Measurements from ENCODE around the gene SIRT2.

SIRT2 gene

DNA sequence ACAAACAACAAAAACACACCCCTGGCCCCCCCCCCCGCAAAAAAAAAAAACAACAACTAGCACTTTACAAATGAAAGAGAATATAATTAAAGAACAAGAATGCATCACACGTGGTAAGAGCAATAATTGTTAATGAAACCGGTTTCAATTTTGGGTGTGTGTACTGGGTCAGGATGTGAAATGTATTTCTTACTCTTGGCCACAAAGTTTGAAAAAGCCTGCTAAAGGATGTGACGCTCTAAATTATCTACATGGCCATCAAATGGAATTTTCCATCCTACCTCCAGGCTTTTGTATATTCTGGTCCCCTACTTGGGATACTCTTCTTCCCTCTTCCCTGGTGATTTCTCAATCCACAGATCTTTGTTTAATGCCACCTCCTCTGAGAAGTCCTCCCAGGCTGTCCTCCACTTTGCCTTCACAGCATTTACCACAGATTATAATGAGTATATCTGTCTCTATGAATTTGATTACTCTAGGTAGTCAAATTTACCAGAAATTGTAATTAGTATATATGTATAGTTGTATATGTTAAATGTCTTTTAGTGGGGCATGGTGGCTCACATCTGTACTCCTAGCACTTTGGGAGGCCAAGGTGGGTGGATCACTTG is 29.1 kb upstream of the SIRT2 start:
- H3K36me3 ChIP-seq (ENCODE audit: insufficient read depth, low read length) = peaks cover 8% of the 10 kb centered on the region; the same call in 1 of the 2 replicates
- H3K9me2 ChIP-seq (replicated peaks; ENCODE audit: low read depth, low read length) = no peaks in the 10 kb centered on the region
- TF ChIP-seq EZH2phosphoT487 (IDR thresholded peaks at IDR 0.05; ENCODE audit: borderline replicate concordance) = no peak
- TF ChIP-seq, protein P1, sequence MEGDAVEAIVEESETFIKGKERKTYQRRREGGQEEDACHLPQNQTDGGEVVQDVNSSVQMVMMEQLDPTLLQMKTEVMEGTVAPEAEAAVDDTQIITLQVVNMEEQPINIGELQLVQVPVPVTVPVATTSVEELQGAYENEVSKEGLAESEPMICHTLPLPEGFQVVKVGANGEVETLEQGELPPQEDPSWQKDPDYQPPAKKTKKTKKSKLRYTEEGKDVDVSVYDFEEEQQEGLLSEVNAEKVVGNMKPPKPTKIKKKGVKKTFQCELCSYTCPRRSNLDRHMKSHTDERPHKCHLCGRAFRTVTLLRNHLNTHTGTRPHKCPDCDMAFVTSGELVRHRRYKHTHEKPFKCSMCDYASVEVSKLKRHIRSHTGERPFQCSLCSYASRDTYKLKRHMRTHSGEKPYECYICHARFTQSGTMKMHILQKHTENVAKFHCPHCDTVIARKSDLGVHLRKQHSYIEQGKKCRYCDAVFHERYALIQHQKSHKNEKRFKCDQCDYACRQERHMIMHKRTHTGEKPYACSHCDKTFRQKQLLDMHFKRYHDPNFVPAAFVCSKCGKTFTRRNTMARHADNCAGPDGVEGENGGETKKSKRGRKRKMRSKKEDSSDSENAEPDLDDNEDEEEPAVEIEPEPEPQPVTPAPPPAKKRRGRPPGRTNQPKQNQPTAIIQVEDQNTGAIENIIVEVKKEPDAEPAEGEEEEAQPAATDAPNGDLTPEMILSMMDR (conservative IDR thresholded peaks at IDR 0.05; ENCODE audit: low read length) = no peak
- no peaks in the 10 kb centered on the region for H3K9me3 ChIP-seq (ENCODE audit: insufficient read depth, low read depth, low read length)
- no peak overlapping the region for H3K4me3 ChIP-seq (ENCODE audit: low read length, poor library complexity, severe bottlenecking)
- H3K4me1 ChIP-seq (ENCODE audit: insufficient read depth, low read length, poor library complexity, severe bottlenecking) = peaks cover 19% of the 10 kb centered on the region
- no peaks in the 10 kb centered on the region for H3K27me3 ChIP-seq (ENCODE audit: insufficient read depth, low read length, poor library complexity, severe bottlenecking)
- peak overlapping the region; percentile 92 for H3K4me2 ChIP-seq (ENCODE audit: low read depth, low read length, poor library complexity, severe bottlenecking)
- H3K79me2 ChIP-seq (ENCODE audit: insufficient read depth, low read length) = peaks cover 34% of the 10 kb centered on the region
- no peaks in the 10 kb centered on the region for H3F3A ChIP-seq (ENCODE audit: low read depth)
- H3K9ac ChIP-seq (ENCODE audit: low read depth, low read length, poor library complexity, severe bottlenecking) = peak overlapping the region; percentile 85
- H4K20me1 ChIP-seq (ENCODE audit: insufficient read depth, low read length, poor library complexity, severe bottlenecking) = peaks cover 5% of the 10 kb centered on the region
- H2AFZ ChIP-seq (ENCODE audit: low read length) = no peak overlapping the region

DNA sequence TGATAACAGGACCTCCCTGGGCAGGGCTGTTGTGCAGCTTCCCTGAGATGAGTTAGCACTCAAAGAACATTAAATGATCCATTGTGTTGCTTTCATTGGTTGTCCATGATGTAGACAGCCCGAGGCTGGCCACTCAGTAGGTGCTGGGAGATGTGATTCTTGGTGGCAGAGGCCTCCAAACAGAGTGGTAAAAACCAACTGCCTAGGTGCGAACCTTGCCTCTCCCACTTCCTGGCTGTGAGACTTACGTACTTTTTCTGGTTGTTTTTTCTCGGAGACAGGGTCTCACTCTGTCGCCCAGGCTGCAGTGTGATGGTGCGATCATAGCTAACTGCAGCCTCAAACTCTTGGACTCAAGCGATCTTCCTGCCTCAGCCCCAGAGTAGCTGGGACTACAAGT is 25.0 kb upstream of the SIRT2 start:
- Histone ChIP-seq H3K4me2 (ENCODE audit: low read depth, low read length, poor library complexity, severe bottlenecking) (no peak overlapping the region), H3K79me2 (ENCODE audit: insufficient read depth, low read length) (peaks cover 11% of the 10 kb centered on the region; the same call in 1 of the 2 replicates), H3K9me3 (ENCODE audit: insufficient read depth, low read depth, low read length) (no peaks in the 10 kb centered on the region), H3K4me3 (ENCODE audit: low read length, poor library complexity, severe bottlenecking) (no peak overlapping the region), H3K4me1 (ENCODE audit: insufficient read depth, low read length, poor library complexity, severe bottlenecking) (peaks cover 11% of the 10 kb centered on the region), H3K9me2 (replicated peaks; ENCODE audit: low read depth, low read length) (no peaks in the 10 kb centered on the region), H3K36me3 (ENCODE audit: insufficient read depth, low read length) (peaks cover 10% of the 10 kb centered on the region; the same call in 1 of the 2 replicates), H3K27me3 (ENCODE audit: insufficient read depth, low read length, poor library complexity, severe bottlenecking) (no peaks in the 10 kb centered on the region), H3K9ac (ENCODE audit: low read depth, low read length, poor library complexity, severe bottlenecking) (no peak overlapping the region), H2AFZ (ENCODE audit: low read length) (no peak overlapping the region), H4K20me1 (ENCODE audit: insufficient read depth, low read length, poor library complexity, severe bottlenecking) (no peaks in the 10 kb centered on the region), H3F3A (ENCODE audit: low read depth) (no peaks in the 10 kb centered on the region)
- TF ChIP-seq, protein P1 (conservative IDR thresholded peaks at IDR 0.05; ENCODE audit: low read length) = no peak
- no peak for TF ChIP-seq EZH2phosphoT487 (IDR thresholded peaks at IDR 0.05; ENCODE audit: borderline replicate concordance)

DNA sequence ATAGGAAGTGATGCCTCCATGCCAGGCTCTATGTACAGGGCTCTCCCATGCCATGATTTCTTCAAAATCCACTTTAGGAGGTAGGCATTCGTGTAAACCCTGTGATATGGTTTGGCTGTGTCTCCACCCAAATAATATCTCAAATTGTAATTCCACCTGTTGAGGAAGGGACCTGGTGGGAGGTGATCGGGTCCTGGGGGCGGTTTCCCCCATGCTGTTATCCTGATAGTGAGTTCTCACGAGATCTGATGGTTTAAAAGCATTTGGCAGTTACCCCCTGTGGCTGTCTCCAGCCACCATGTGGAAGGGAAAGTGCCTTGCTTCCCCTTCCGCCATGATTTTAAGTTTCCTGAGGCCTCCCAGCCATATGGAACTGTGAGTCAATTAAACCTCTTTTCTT is 23.1 kb upstream of the SIRT2 start:
- H3K9ac ChIP-seq (ENCODE audit: low read depth, low read length, poor library complexity, severe bottlenecking) = no peak overlapping the region
- H3K4me1 ChIP-seq (ENCODE audit: insufficient read depth, low read length, poor library complexity, severe bottlenecking) = no peaks in the 10 kb centered on the region
- H3K79me2 ChIP-seq (ENCODE audit: insufficient read depth, low read length) = no peaks in the 10 kb centered on the region
- no peak overlapping the region for H3K4me2 ChIP-seq (ENCODE audit: low read depth, low read length, poor library complexity, severe bottlenecking)
- no peak for TF ChIP-seq EZH2phosphoT487 (IDR thresholded peaks at IDR 0.05; ENCODE audit: borderline replicate concordance)
- TF ChIP-seq, protein P1 (conservative IDR thresholded peaks at IDR 0.05; ENCODE audit: low read length) = no peak
- H3F3A ChIP-seq (ENCODE audit: low read depth) = no peaks in the 10 kb centered on the region
- no peaks in the 10 kb centered on the region for H3K9me2 ChIP-seq (replicated peaks; ENCODE audit: low read depth, low read length)
- no peak overlapping the region for H3K4me3 ChIP-seq (ENCODE audit: low read length, poor library complexity, severe bottlenecking)
- H3K27me3 ChIP-seq (ENCODE audit: insufficient read depth, low read length, poor library complexity, severe bottlenecking) = no peaks in the 10 kb centered on the region
- H3K9me3 ChIP-seq (ENCODE audit: insufficient read depth, low read depth, low read length) = no peaks in the 10 kb centered on the region
- no peaks in the 10 kb centered on the region for H4K20me1 ChIP-seq (ENCODE audit: insufficient read depth, low read length, poor library complexity, severe bottlenecking)
- H2AFZ ChIP-seq (ENCODE audit: low read length) = no peak overlapping the region
- H3K36me3 ChIP-seq (ENCODE audit: insufficient read depth, low read length) = peaks cover 10% of the 10 kb centered on the region; the same call in 1 of the 2 replicates

All from Loucy (cell line).